ENCODE data around the gene GIPC1.

GRCh38 chr19:14495672-14496028 lies 277 bp downstream of the GIPC1 start:
- TF ChIP-seq, protein P1, sequence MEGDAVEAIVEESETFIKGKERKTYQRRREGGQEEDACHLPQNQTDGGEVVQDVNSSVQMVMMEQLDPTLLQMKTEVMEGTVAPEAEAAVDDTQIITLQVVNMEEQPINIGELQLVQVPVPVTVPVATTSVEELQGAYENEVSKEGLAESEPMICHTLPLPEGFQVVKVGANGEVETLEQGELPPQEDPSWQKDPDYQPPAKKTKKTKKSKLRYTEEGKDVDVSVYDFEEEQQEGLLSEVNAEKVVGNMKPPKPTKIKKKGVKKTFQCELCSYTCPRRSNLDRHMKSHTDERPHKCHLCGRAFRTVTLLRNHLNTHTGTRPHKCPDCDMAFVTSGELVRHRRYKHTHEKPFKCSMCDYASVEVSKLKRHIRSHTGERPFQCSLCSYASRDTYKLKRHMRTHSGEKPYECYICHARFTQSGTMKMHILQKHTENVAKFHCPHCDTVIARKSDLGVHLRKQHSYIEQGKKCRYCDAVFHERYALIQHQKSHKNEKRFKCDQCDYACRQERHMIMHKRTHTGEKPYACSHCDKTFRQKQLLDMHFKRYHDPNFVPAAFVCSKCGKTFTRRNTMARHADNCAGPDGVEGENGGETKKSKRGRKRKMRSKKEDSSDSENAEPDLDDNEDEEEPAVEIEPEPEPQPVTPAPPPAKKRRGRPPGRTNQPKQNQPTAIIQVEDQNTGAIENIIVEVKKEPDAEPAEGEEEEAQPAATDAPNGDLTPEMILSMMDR (IDR thresholded peaks at IDR 0.05; ENCODE audit: low read length): no peak
- TF ChIP-seq EZH2 (IDR thresholded peaks at IDR 0.05; ENCODE audit: borderline replicate concordance, low read length): no peak

Data from OCI-LY1 (cell line).